GM12801 (cell line): ENCODE results near the gene CREBZF.

Experiments used
- TF ChIP-seq, protein P1 (sequence below): IDR thresholded peaks from one replicate; pipeline ENCODE4 v1.5.1; 2011; ENCODE audit warnings: control low read depth; ENCODE audit not compliant: insufficient read length; ENCODE audit errors: extremely low read depth

CREBZF gene

DNA sequence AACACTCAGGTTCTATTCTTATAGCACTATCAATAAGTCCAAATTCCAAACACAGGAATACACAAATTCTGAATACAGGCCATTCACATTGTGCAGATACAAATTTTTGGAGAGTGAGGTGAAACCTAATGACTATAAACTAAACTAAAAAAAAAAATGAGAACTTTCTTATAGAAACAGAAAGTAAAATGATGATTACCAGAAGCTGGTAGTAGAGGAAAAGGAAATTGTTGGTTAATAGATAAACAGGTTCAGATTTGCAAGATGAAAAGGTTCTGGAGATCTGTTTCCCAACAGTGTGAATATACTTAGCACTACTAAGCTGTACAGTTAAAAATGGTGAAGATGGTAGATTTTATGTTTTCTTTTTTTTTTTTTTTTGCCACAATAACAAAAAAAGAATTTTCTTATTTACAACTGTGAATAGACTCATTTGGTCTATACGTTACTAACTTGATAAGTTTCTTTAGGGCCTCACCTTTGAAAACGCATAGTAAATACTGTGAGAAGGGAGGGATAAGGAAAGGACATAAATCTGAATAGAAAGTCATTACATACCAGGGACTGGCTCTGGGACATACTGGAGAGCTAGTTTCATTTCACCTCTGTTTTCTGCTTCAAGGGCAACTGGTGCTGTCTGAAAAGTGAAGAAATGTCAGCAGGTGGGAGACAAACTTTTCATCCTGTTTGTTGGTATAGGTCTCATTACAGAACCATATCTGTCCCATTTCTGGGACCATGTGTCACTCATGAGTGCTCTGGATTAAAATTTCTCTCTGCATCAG lies 35.2 kb upstream of the CREBZF start:
- TF ChIP-seq, protein P1, sequence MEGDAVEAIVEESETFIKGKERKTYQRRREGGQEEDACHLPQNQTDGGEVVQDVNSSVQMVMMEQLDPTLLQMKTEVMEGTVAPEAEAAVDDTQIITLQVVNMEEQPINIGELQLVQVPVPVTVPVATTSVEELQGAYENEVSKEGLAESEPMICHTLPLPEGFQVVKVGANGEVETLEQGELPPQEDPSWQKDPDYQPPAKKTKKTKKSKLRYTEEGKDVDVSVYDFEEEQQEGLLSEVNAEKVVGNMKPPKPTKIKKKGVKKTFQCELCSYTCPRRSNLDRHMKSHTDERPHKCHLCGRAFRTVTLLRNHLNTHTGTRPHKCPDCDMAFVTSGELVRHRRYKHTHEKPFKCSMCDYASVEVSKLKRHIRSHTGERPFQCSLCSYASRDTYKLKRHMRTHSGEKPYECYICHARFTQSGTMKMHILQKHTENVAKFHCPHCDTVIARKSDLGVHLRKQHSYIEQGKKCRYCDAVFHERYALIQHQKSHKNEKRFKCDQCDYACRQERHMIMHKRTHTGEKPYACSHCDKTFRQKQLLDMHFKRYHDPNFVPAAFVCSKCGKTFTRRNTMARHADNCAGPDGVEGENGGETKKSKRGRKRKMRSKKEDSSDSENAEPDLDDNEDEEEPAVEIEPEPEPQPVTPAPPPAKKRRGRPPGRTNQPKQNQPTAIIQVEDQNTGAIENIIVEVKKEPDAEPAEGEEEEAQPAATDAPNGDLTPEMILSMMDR: no peak

DNA sequence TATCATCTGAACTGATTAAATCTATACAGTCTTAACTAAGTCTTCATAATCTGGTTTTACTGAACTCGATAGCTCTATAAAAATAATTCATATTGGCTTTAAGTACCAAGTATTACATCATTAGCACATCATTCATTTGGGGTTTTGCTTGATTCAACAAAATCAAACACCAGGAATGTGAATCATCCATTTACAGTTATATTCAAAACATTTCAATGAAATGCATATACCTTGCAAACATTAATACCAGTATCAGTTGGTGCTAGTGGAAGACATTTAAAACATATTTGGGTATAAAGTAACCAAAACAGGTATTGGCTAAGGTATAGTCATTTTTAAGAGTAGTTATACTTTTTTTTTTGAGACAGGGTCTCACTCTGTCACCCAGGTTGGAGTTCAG lies 33.3 kb upstream of the CREBZF start:
- TF ChIP-seq, protein P1: no peak

DNA sequence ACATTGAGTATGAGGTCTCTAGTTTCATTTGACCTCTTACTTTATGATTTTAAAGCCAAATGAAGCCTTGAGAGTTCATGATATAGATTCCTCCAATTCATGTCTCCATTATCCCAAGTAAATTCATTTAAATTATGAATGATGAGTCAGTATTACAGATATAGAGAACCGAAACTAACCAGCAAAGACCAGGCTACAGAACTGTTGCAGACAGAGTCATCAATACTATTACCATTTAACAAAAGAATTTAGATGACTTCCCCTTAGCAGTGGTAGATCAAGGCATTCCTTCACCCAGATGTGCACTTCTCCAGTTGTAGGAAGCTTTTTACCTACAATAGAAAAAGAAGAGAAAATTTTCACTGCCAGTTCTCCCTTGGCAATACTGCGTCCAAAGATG lies 32.8 kb upstream of the CREBZF start:
- TF ChIP-seq, protein P1: no peak

DNA sequence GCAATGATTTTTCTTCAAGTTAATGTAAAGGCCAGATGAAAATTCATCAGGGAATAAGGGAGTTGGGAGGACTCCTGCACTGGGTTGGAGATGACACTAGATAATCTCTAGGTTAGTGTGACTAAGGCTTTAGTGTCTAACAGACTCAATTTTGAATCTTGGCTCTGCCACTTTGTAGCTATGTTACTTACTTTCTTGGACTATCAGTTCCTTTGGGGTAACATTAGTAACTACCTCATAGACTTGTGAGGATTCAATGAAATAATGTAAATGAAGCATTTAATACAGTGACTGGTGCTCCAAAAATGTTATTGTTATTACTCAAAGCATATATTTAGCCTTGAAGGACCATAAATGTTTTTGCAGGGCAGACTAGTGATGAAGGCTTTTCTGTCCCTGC lies 30.6 kb upstream of the CREBZF start:
- TF ChIP-seq, protein P1: no peak

DNA sequence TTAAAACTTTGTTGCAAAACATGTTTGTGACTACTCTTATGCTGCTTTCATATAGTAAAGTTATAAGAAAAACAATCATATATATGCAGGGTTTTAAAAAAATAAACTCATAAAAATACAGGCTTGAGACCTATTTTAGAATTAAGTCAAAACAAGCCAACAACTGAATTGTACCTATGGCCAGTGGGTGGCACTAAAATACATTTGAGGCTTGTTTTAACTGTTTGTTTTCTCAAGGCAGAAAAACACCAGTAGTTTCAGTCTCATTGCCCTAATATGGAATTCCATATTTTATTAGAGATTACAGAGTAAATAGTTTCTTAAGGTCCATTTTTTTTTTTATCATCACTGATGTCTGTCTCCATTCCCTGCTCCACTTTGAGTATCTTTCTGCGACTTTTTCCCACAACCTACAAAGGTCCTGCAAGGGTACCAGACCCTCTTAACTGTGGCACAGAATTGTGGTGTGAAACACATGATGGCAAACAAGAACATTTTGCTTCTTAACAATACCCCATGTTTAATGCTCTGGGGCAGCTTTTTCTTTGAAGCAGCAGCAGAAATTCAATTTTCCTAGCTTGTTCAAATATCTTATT lies 29.6 kb upstream of the CREBZF start:
- TF ChIP-seq, protein P1: no peak

DNA sequence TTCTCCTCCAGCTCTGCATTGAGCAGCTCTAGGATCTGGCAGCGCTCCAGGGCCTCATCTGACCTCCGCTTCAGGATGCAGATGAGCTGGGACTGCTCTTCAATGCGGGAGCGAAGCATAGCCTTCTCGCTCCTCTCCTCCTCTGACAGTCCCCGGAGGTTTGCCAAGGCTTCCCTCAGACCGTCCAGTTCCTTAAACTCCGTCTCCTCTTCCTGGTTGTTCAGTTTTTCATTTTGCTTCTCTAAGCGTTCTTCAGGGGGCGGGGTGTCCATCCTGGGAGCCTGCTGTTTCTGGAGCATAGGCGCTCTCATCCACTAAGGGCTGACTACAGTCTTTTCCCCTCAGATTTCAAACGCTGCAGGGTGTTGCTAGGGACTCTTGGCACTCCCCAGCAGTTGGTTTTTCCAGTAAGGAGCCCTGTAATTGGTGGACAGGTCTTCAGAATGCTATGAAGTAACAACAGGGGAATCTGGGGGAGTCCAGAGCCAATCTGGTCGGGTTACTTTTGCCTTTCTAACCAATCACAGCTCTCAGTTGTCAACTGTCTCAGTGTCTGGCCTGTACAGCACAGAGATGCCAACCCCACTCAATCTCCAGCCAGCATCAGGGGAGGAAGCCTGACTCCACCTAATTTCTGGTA lies 21.0 kb upstream of the CREBZF start, which contains the start of gene CCDC89:
CCDC89 (minus strand) TSS at position 376 of the 640 bp plus-strand sequence; CDS start at position 311, 65 bp downstream.
- TF ChIP-seq, protein P1: no peak

DNA sequence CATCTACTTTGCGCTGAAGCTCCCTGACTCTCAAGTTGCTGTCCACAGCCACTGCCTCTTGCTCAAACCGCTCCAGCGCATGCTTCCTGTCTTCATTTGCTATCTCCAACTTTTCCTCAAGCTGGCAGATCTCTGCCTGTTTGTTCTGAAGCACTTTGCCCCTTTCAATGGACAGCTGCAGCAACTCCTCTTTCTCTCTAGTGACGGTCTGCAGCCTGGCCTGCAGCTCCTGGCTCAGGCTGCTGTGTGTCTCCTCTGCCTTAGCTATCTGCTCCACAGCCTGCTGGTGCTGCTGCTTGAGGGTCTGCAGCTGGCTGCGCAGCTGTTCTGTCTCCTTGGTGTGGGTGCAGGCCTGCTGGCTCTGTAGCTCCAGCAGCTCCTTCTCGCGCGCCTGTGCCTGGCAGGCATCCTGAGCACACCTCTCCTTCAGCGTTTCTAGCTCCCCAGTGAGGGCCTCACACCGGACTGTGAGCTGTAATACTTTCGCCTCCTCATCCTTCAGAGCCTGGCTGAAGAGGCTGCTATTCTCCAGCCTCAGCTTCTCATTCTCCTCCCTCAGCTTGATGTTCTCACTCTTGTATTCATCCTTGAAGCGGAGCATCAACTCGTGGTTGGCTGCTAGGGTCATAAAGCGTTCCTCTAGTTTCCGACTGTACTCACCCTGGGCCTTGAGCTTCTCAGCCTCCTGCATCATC lies 20.3 kb upstream of the CREBZF start:
- TF ChIP-seq, protein P1: no peak
